Esophagus muscularis mucosa (tissue), 4 donors: Measurements from ENCODE around the gene ZNF581. TPM values are rescaled to one million over a fixed set of nuclear protein-coding genes. Genes with fewer than 3 reads are reported as not detected.

Experiments
- DNase-seq: peaks from one replicate; pipeline ENCODE4 v3.0.0-alpha.2; 2017; ENCODE audit errors: extremely low spot score
- H3K27ac ChIP-seq, 4 donors: fragments of 200-600 bp; sonication (generic); replicated peaks in 1 of 4; 1 replicate in 3 of 4; 2 replicates in 1 of 4; pipeline ENCODE4 v1.5.1; 2016 to 2019; ENCODE audit warnings: mild to moderate bottlenecking in 1 of 4
- H3K27me3 ChIP-seq, 4 donors: fragments of 200-600 bp; sonication (generic); one replicate each; pipeline versions ENCODE4 v1.5.1 to v1.6.0; 2016 to 2019
- H3K36me3 ChIP-seq, 4 donors: fragments of 200-600 bp; sonication (generic); one replicate each; pipeline ENCODE4 v1.5.1; 2016 to 2019
- H3K4me1 ChIP-seq, 4 donors: fragments of 200-600 bp; sonication (generic); one replicate each; pipeline ENCODE4 v1.5.1; 2016 to 2019
- H3K4me3 ChIP-seq, 4 donors: fragments of 200-600 bp; sonication (generic); 1 replicate in 2 of 4; 2 replicates in 2 of 4; pipeline ENCODE4 v1.5.1; 2016 to 2019; ENCODE audit warnings: mild to moderate bottlenecking in 4 of 4, moderate library complexity in 1 of 4
- H3K9me3 ChIP-seq, 4 donors: fragments of 200-600 bp; sonication (generic); 1 replicate in 3 of 4; 2 replicates in 1 of 4; pipeline ENCODE4 v1.5.1; 2016 to 2019
- CTCF ChIP-seq, 3 experiments: fragments of 200-600 bp in 2 of 3; fragments of 450-650 bp in 1 of 3; sonication (generic) in 2 of 3; IDR thresholded peaks; one replicate each; pipeline ENCODE4 v1.5.1; 2017 to 2019; ENCODE audit warnings: antibody characterized with exemption in 3 of 3, mild to moderate bottlenecking in 2 of 3, moderate library complexity in 1 of 3
- EP300 ChIP-seq: sonication (generic); formaldehyde crosslinking; IDR thresholded peaks from one replicate; pipeline ENCODE4 v1.6.1; 2017; ENCODE audit warnings: antibody characterized with exemption
- POLR2A ChIP-seq: fragments of 450-650 bp; IDR thresholded peaks from one replicate; pipeline ENCODE4 v1.6.1; 2017; ENCODE audit warnings: antibody characterized with exemption, moderate library complexity, mild to moderate bottlenecking, low read depth
- POLR2AphosphoS5 ChIP-seq, 2 donors: sonication (generic); formaldehyde crosslinking; IDR thresholded peaks; one replicate each; pipeline ENCODE4 v1.6.1; 2017; ENCODE audit warnings: antibody characterized with exemption in 2 of 2
- WGBS: methylation state at CpG from one replicate; pipeline ENCODE4 v1.1.5; 2018; 5-methylcytosine and 5-hydroxymethylcytosine counted together
- intact Hi-C: fragments of 100-400 bp; cut with DNase I; formaldehyde crosslinking; loops from one replicate; pipeline ENCODE4 v1.15.1; 2023
- total RNA-seq, 4 donors: library from RNA; depleted of rRNA; stranded (reverse); fragments of >200 nt; gene quantifications; one replicate each; pipeline versions ENCODE4 v1.1.0 to v1.2.1, GENCODE V29; 2016

The ZNF581 gene
- total RNA-seq, 4 donors from 2014 or later: 13.3 to 26.6 (median 18.2) TPM

GRCh38 chr19:55655648-55656040 lies 12.2 kb downstream of the ZNF581 start:
- peak overlapping the region; percentile 97 to 100 (median 98) for H3K27ac ChIP-seq
- WGBS: 0% methylated on average over 19 of the region's 19 CpGs
- no peaks in the 10 kb centered on the region for H3K27me3 ChIP-seq
- peaks cover 13 to 39% (median 27%) of the 10 kb centered on the region in 4 donors for H3K36me3 ChIP-seq
- no peaks in the 10 kb centered on the region for H3K9me3 ChIP-seq
- DNase-seq: no peak
- intact Hi-C loops: loop anchor here (2.0 to 10.0 kb wide), 2 partner anchors 17 to 541 kb away; partner anchors contain the start of gene PPP1R12C
- H3K4me3 ChIP-seq: peak overlapping the region; percentile 78 to 100 (median 92)
- peaks cover 52 to 68% (median 62%) of the 10 kb centered on the region in 4 donors for H3K4me1 ChIP-seq
- TF ChIP-seq POLR2A (no peak), POLR2AphosphoS5 (IDR thresholded peaks at IDR 0.05) (no peak), EP300 (no peak), CTCF (IDR thresholded peaks at IDR 0.05) (no peak)

DNA sequence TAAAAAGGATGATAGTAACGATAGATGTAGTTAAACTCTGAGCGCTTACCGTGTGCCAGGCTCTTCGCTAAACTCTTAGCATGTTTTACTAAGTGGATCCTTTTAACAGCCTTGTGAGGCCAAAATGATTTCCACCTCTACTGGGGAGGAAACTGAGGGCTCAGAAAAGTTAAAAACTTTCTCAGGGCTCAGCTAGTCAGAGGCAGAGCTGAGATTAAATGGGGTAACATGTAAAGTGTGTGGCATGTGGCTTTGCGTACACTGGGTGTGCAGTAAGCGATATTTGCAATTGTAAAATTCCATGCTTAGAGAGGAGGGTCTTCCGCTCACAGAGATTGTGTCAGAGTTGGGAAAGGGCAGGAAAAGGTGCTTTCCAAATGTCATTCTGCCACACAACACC lies 13.1 kb downstream of the ZNF581 start:
- TF ChIP-seq POLR2AphosphoS5 (IDR thresholded peaks at IDR 0.05) (no peak), CTCF (IDR thresholded peaks at IDR 0.05) (no peak), EP300 (no peak), POLR2A (no peak)
- no peaks in the 10 kb centered on the region for H3K9me3 ChIP-seq
- no peak for DNase-seq
- H3K4me3 ChIP-seq: peak overlapping the region; percentile 78 to 100 (median 92)
- H3K27ac ChIP-seq: no peak overlapping the region
- intact Hi-C loops: loop anchor here (2.0 to 10.0 kb wide), 2 partner anchors 16 to 542 kb away; partner anchors contain the start of gene PPP1R12C
- peaks cover 52 to 71% (median 63%) of the 10 kb centered on the region in 4 donors for H3K4me1 ChIP-seq
- 58% methylated on average over 7 of the region's 7 CpGs for WGBS
- no peaks in the 10 kb centered on the region for H3K27me3 ChIP-seq
- H3K36me3 ChIP-seq: peaks cover 22 to 40% (median 32%) of the 10 kb centered on the region in 4 donors

DNA sequence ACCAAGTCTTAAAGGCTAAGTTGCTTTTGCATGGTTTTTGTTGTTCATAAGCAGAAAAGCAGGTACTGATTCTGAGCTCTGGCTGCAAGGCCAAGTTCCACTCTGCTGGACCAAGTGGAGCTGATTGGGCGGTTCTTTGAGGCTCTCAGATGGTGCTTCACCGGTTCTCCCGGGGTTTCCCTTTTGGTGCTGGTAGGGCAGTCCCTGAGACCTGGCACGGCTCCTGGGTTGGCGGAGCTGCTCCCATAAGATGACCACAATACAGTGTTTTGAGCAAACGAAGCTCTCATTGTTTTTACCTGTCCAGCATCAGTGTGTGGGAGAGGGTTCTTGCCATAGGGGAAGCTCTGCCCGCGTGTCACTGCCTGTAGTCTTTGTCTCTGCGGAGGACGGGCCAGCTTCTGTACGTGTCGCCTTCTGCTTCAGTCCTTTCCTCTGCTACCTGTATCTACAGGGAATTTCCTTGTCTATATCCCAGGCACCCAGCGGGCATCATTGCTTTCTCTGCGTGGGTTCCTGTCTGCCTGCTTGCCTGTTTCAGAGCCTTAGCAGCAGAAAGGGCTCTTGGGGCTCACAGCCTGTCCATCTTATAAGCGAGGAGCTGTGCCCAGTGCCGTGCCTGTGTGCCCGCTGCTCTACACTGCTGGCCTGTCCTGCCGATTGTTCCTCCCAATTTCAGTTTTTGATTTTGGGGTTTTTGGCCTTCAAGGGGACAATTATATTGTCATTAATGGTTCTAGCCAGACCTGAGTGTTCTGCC lies 13.7 kb downstream of the ZNF581 start:
- Histone ChIP-seq H3K36me3 (peaks cover 28 to 40% (median 38%) of the 10 kb centered on the region in 4 donors), H3K4me3 (peak overlapping the region; percentile 78 to 100 (median 92)), H3K4me1 (peaks cover 52 to 71% (median 63%) of the 10 kb centered on the region in 4 donors), H3K27me3 (no peaks in the 10 kb centered on the region), H3K27ac (peak overlapping the region in 1 of 4 donors; percentile 2), H3K9me3 (no peaks in the 10 kb centered on the region)
- WGBS: 53% methylated on average over 18 of the region's 18 CpGs
- intact Hi-C loops: loop anchor here (2.0 to 10.0 kb wide), 2 partner anchors 16 to 542 kb away; partner anchors contain the start of gene PPP1R12C
- no peak for TF ChIP-seq POLR2A
- TF ChIP-seq CTCF (IDR thresholded peaks at IDR 0.05): no peak
- TF ChIP-seq POLR2AphosphoS5 (IDR thresholded peaks at IDR 0.05): no peak
- no peak for TF ChIP-seq EP300
- no peak for DNase-seq

GRCh38 chr19:55658846-55659459 lies 15.5 kb downstream of the ZNF581 start:
- intact Hi-C loops: loop anchor here (10.0 kb wide), 1 partner anchor 544 kb away; the partner anchor contains the start of gene PPP1R12C
- 86% methylated on average over 31 of the region's 37 CpGs for WGBS
- H3K27me3 ChIP-seq: no peaks in the 10 kb centered on the region
- no peak overlapping the region for H3K4me3 ChIP-seq
- no peak overlapping the region for H3K27ac ChIP-seq
- H3K36me3 ChIP-seq: peaks cover 46 to 56% (median 51%) of the 10 kb centered on the region in 4 donors
- H3K4me1 ChIP-seq: peaks cover 45 to 63% (median 53%) of the 10 kb centered on the region in 4 donors
- TF ChIP-seq POLR2A (no peak), EP300 (no peak), CTCF (IDR thresholded peaks at IDR 0.05) (no peak), POLR2AphosphoS5 (IDR thresholded peaks at IDR 0.05) (no peak)
- H3K9me3 ChIP-seq: no peaks in the 10 kb centered on the region
- no peak for DNase-seq
